B cell (primary cell): Measurements from ENCODE around the gene AP2S1. TPM values are rescaled to one million over a fixed set of nuclear protein-coding genes. Genes with fewer than 3 reads are reported as not detected.
A peak's percentile ranks its signal among the peaks of the same experiment; 100 is the strongest.

ENCODE experiments used
- ATAC-seq: fragments of 200-7000 bp; cut with Tn5 transposase; one replicate; pipeline ENCODE4 v1.10.0; 2021; ENCODE audit warnings: low read depth, mild to moderate bottlenecking, moderate number of reproducible peaks, moderate library complexity
- CTCF ChIA-PET: fragments of 350-600 bp; sonication (Branson Sonifier 250); formaldehyde crosslinking; loops from one replicate; lab custom pipeline; 2021; ENCODE audit warnings: antibody characterized with exemption, inconsistent platforms; lab: Charles Lee
- POLR2A ChIA-PET: fragments of 350-600 bp; sonication (Branson Sonifier 250); formaldehyde crosslinking; loops from one replicate; lab custom pipeline; 2021; ENCODE audit warnings: antibody characterized with exemption; lab: Charles Lee
- DNase-seq: peaks from one replicate; pipeline ENCODE4 v3.0.0; 2013
- H2AFZ ChIP-seq: 2 replicates; pipeline ENCODE4 v1.6.1; 2012; ENCODE audit warnings: mild to moderate bottlenecking, low read depth, low read length; ENCODE audit not compliant: insufficient read depth, poor library complexity, severe bottlenecking
- H3K27ac ChIP-seq, 2 donors: 1 replicate in 1 of 2; 2 replicates in 1 of 2; pipeline ENCODE4 v1.5.1; 2012 to 2013; ENCODE audit warnings: low read length in 2 of 2, mild to moderate bottlenecking in 2 of 2, moderate library complexity in 1 of 2
- H3K27me3 ChIP-seq, 4 experiments: fragments of 200-600 bp in 1 of 4; sonication (generic) in 1 of 4; replicated peaks in 1 of 4; 1 replicate in 2 of 4; 2 replicates in 2 of 4; pipeline versions ENCODE4 v1.6.1 to v1.7.0; 2013 to 2016; ENCODE audit warnings: low read length in 3 of 4, mild to moderate bottlenecking in 2 of 4, mixed read lengths in 1 of 4, moderate library complexity in 1 of 4; ENCODE audit not compliant: insufficient read depth in 4 of 4, control insufficient read depth in 3 of 4; ENCODE audit errors: control extremely low read depth in 1 of 4
- H3K36me3 ChIP-seq, 2 experiments: replicated peaks in 1 of 2; 1 replicate in 1 of 2; 2 replicates in 1 of 2; pipeline versions ENCODE4 v1.6.1 to v1.7.1; 2013; ENCODE audit warnings: low read length in 1 of 2; ENCODE audit not compliant: insufficient read depth in 2 of 2, control insufficient read depth in 1 of 2; ENCODE audit errors: control extremely low read depth in 1 of 2, extremely low read depth in 1 of 2
- H3K4me1 ChIP-seq, 2 donors: fragments of 200-600 bp in 1 of 2; sonication (generic) in 1 of 2; 1 replicate in 1 of 2; 2 replicates in 1 of 2; pipeline versions ENCODE4 v1.5.1 to v1.6.1; 2013 to 2017; ENCODE audit warnings: low read length in 2 of 2; ENCODE audit not compliant: control insufficient read depth in 2 of 2, insufficient read depth in 2 of 2
- H3K4me2 ChIP-seq: replicated peaks from 2 replicates; pipeline ENCODE3; 2012; ENCODE audit warnings: mild to moderate bottlenecking, low read depth, low read length; ENCODE audit not compliant: poor library complexity, severe bottlenecking
- H3K4me3 ChIP-seq, 5 experiments: fragments of 200-600 bp in 1 of 5; sonication (generic) in 1 of 5; 1 replicate in 3 of 5; 2 replicates in 2 of 5; pipeline versions ENCODE4 v1.5.1 to v1.7.0; 2011 to 2016; ENCODE audit warnings: low read length in 4 of 5, mild to moderate bottlenecking in 4 of 5, low read depth in 2 of 5, control low read depth in 1 of 5, moderate library complexity in 1 of 5; ENCODE audit not compliant: insufficient read depth in 1 of 5; ENCODE audit errors: control extremely low read depth in 1 of 5, extremely low read depth in 1 of 5
- H3K79me2 ChIP-seq: fragments of 200-600 bp; sonication (generic); one replicate; pipeline ENCODE4 v1.6.0; 2016; ENCODE audit warnings: low read length; ENCODE audit not compliant: control insufficient read depth, insufficient read depth
- H3K9ac ChIP-seq: fragments of 200-600 bp; sonication (generic); 2 replicates; pipeline ENCODE4 v1.6.1; 2017; ENCODE audit warnings: mild to moderate bottlenecking, low read length, moderate library complexity
- H3K9me3 ChIP-seq, 3 donors: one replicate each; pipeline versions ENCODE4 v1.6.1 to v1.7.1; 2013; ENCODE audit warnings: low read length in 2 of 3; ENCODE audit not compliant: control insufficient read depth in 2 of 3, insufficient read depth in 1 of 3; ENCODE audit errors: control extremely low read depth in 1 of 3
- H4K20me1 ChIP-seq: 2 replicates; pipeline ENCODE4 v1.6.0; 2012; ENCODE audit warnings: mild to moderate bottlenecking, low read length; ENCODE audit not compliant: insufficient read depth, control insufficient read depth, poor library complexity, severe bottlenecking
- H3K27ac Mint-ChIP-seq: one replicate; pipeline ENCODE4 v1.8.0; 2021; ENCODE audit warnings: mixed read lengths
- H3K27me3 Mint-ChIP-seq: one replicate; pipeline ENCODE4 v1.8.0; 2021; ENCODE audit warnings: mixed read lengths
- H3K4me1 Mint-ChIP-seq: one replicate; pipeline ENCODE4 v1.8.0; 2021; ENCODE audit warnings: mixed read lengths
- H3K4me3 Mint-ChIP-seq: one replicate; pipeline ENCODE4 v1.8.0; 2021; ENCODE audit warnings: mixed read lengths
- H3K9me3 Mint-ChIP-seq: one replicate; pipeline ENCODE4 v1.8.0; 2022; ENCODE audit warnings: mixed read lengths; ENCODE audit not compliant: insufficient read depth
- CTCF ChIP-seq: fragments of 200-600 bp; IDR thresholded peaks from one replicate; pipeline ENCODE4 v1.8.0; 2022; ENCODE audit warnings: antibody characterized with exemption, mild to moderate bottlenecking
- EZH2 ChIP-seq: IDR thresholded peaks from 2 replicates; pipeline ENCODE4 v1.6.1; 2012; ENCODE audit warnings: borderline replicate concordance, low read depth, mild to moderate bottlenecking, moderate library complexity, low read length; ENCODE audit not compliant: insufficient read depth, poor library complexity, severe bottlenecking
- WGBS: methylation state at CpG from one replicate; pipeline ENCODE4 v1.1.5; 2013; ENCODE audit warnings: missing lambda C conversion rate; ENCODE audit not compliant: insufficient coverage; 5-methylcytosine and 5-hydroxymethylcytosine counted together
- intact Hi-C: fragments of 100-400 bp; cut with micrococcal nuclease; formaldehyde crosslinking; loops from one replicate; pipeline ENCODE4 v1.10.0; 2022
- polyA plus RNA-seq: library from polyadenylated mRNA; depleted of rRNA; stranded (reverse); fragments of >200 nt; gene quantifications from 2 replicates; pipeline ENCODE4 v1.2.3, GENCODE V29; 2012
- total RNA-seq, 2 donors: library from RNA; stranded (reverse); fragments of 120-200 nt in 1 of 2; gene quantifications; 1 replicate in 1 of 2; 2 replicates in 1 of 2; pipeline versions ENCODE4 v1.2.3 to v1.2.4, GENCODE V29; 2013 to 2022

Gene AP2S1
- total and polyA plus RNA-seq, 2 donors (not counting 1 experiment from before 2014, with no cell fraction given), result 47.2 to 51.3 TPM

GRCh38 chr19:46860125-46860845, 9.6 kb upstream of the AP2S1 start:
- Mint-ChIP-seq H3K9me3 (peaks cover 2% of the 10 kb centered on the region), H3K4me3 (peak overlapping the region; percentile 91), H3K27ac (peak overlapping the region; percentile 95), H3K27me3 (no peaks in the 10 kb centered on the region), H3K4me1 (peaks cover 22% of the 10 kb centered on the region)
- TF ChIP-seq EZH2 (no peak), CTCF (no peak)
- no peaks in the 10 kb centered on the region for H3K27me3 ChIP-seq
- H3K9ac ChIP-seq, result peak overlapping the region; percentile 76
- peak overlapping the region in 4 of 5 experiments; percentile 68 to 79 (median 77) for H3K4me3 ChIP-seq
- under 1% methylated on average over 83 of the region's 89 CpGs for WGBS
- peaks cover 40 to 41% of the 10 kb centered on the region in 2 donors for H3K4me1 ChIP-seq
- ChIA-PET POLR2A (interaction anchor here (0.6 to 1.3 kb wide), 5 partner anchors 10 to 1130 kb away, joined by 3 to 6 read pairs (median 4); partner anchors contain the start of genes AP2S1 and CCDC9), CTCF (interaction anchor here (0.6 to 2.5 kb wide), 5 partner anchors 9 to 982 kb away, joined by 3 to 11 read pairs (median 5); no protein-coding TSS in a partner anchor)
- H3K79me2 ChIP-seq, result peaks cover 42% of the 10 kb centered on the region
- DNase-seq (peak; percentile 97), ATAC-seq (peak; percentile 81)
- H4K20me1 ChIP-seq, result peaks cover 27% of the 10 kb centered on the region
- H3K4me2 ChIP-seq, result peak overlapping the region; percentile 90
- peak overlapping the region; percentile 71 to 77 for H3K27ac ChIP-seq
- H3K9me3 ChIP-seq, result peaks cover 0 to 10% (median 0%) of the 10 kb centered on the region in 3 donors
- peak overlapping the region; percentile 96 for H2AFZ ChIP-seq
- no peaks in the 10 kb centered on the region for H3K36me3 ChIP-seq
- intact Hi-C loops, result loop anchor here (1.0 to 10.0 kb wide), 6 partner anchors 9 to 395 kb away; partner anchors contain the start of genes CCDC9, DACT3, SAE1 and ZC3H4
